SK-N-MC (cell line): ENCODE measurements around the gene SLC4A4.

Experiments used
- EZH2 ChIP-seq: fragments of 200-600 bp; sonication (generic); IDR thresholded peaks from one replicate; pipeline ENCODE4 v1.6.1; 2017; ENCODE audit warnings: antibody characterized with exemption
- FOXP2 ChIP-seq: optimal IDR thresholded peaks from 2 replicates; pipeline ENCODE3; 2011; ENCODE audit warnings: mild to moderate bottlenecking, moderate library complexity; ENCODE audit not compliant: insufficient read depth; ENCODE audit errors: extremely low read length, control extremely low read depth
- POLR2AphosphoS5 ChIP-seq: IDR thresholded peaks from 2 replicates; pipeline ENCODE4 v1.6.1; 2012; ENCODE audit warnings: mild to moderate bottlenecking, low read depth, low read length, borderline replicate concordance

GRCh38 chr4:71497078-71497477 lies 158.3 kb downstream of the SLC4A4 start:
- TF ChIP-seq POLR2AphosphoS5 (no peak), EZH2 (no peak), FOXP2 (no peak)
